Gastroesophageal sphincter (tissue), 4 donors: ENCODE data around the gene NEIL1. TPM values are rescaled to one million over a fixed set of nuclear protein-coding genes. Genes with fewer than 3 reads are reported as not detected.
"Not testable (repeated sequence)": the region's sequence is repeated elsewhere in the genome, so short reads cannot be mapped to it uniquely, and the experiment has no call there.

Experiments used
- ATAC-seq: fragments of 150-250 bp; one replicate; pipeline ENCODE4 v1.9.1; 2016; ENCODE audit warnings: mild to moderate bottlenecking, moderate library complexity
- H3K27ac ChIP-seq, 4 donors: fragments of 200-600 bp; sonication (generic) in 3 of 4; 1 replicate in 3 of 4; 2 replicates in 1 of 4; pipeline ENCODE4 v1.5.1; 2016 to 2019
- H3K27me3 ChIP-seq: fragments of 200-600 bp; sonication (generic); one replicate; pipeline ENCODE4 v1.5.1; 2019
- H3K36me3 ChIP-seq, 2 donors: fragments of 200-600 bp; sonication (generic); one replicate each; pipeline ENCODE4 v1.5.1; 2019; ENCODE audit warnings: control low read depth in 1 of 2
- H3K4me1 ChIP-seq, 3 donors: fragments of 200-600 bp; sonication (generic); 1 replicate in 2 of 3; 2 replicates in 1 of 3; pipeline ENCODE4 v1.5.1; 2016 to 2019; ENCODE audit warnings: control low read depth in 2 of 3
- H3K4me3 ChIP-seq, 2 donors: fragments of 200-600 bp; sonication (generic); one replicate each; pipeline ENCODE4 v1.5.1; 2019; ENCODE audit warnings: mild to moderate bottlenecking in 1 of 2, moderate library complexity in 1 of 2
- H3K9me3 ChIP-seq, 3 donors: fragments of 200-600 bp; sonication (generic); one replicate each; pipeline ENCODE4 v1.5.1; 2017 to 2019; ENCODE audit warnings: control low read depth in 2 of 3
- EP300 ChIP-seq: sonication (generic); formaldehyde crosslinking; IDR thresholded peaks from one replicate; pipeline ENCODE4 v1.6.1; 2017; ENCODE audit warnings: antibody characterized with exemption, mild to moderate bottlenecking
- POLR2A ChIP-seq, 2 donors: fragments of 450-650 bp; IDR thresholded peaks; one replicate each; pipeline ENCODE4 v1.6.1; 2017; ENCODE audit warnings: antibody characterized with exemption in 2 of 2, mild to moderate bottlenecking in 2 of 2, moderate library complexity in 1 of 2
- POLR2AphosphoS5 ChIP-seq: sonication (generic); formaldehyde crosslinking; IDR thresholded peaks from one replicate; pipeline ENCODE4 v1.6.1; 2017; ENCODE audit warnings: antibody characterized with exemption
- WGBS, 2 donors: methylation state at CpG; one replicate each; pipeline ENCODE4 v1.1.5; 2018; ENCODE audit warnings: low coverage in 1 of 2; 5-methylcytosine and 5-hydroxymethylcytosine counted together
- total RNA-seq, 4 donors: library from RNA; depleted of rRNA; stranded (reverse); fragments of >200 nt; gene quantifications; one replicate each; pipeline ENCODE4 v1.1.0, GENCODE V29; 2016
- TF ChIP-seq, protein P1 (sequence below), 4 experiments: fragments of 200-600 bp in 2 of 4; fragments of 450-650 bp in 2 of 4; sonication (generic) in 1 of 4; IDR thresholded peaks; one replicate each; pipeline ENCODE4 v1.5.1; 2017 to 2019; ENCODE audit warnings: antibody characterized with exemption in 4 of 4, mild to moderate bottlenecking in 2 of 4, moderate library complexity in 2 of 4

NEIL1 gene
- total RNA-seq, 4 donors from 2014 or later: 8.7 to 47.8 (median 28.9) TPM

DNA sequence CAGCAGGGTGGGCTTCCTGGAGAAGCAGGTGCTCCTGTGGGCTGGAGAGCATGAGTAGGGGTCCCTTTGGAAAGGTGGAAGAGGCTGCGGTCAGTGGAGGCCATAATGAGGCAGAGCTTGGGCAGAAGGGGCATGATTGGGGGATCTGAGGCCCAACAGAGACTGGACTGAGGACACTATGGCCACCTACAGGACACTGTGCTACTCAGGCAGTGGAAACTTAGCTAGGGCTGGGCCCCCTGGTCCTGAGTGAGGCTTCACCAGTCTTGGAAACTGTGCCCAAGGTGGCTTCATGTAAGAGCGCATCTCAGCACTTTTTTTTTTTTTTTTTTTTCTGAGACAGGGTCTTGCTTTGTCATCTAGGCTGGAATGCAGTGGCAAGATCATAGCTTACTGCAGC is 17.3 kb upstream of the NEIL1 start:
- WGBS, 2 donors: 83 to 100% methylated on average over 1 of the region's 2 CpGs
- no peak for TF ChIP-seq EP300
- TF ChIP-seq, protein P1, sequence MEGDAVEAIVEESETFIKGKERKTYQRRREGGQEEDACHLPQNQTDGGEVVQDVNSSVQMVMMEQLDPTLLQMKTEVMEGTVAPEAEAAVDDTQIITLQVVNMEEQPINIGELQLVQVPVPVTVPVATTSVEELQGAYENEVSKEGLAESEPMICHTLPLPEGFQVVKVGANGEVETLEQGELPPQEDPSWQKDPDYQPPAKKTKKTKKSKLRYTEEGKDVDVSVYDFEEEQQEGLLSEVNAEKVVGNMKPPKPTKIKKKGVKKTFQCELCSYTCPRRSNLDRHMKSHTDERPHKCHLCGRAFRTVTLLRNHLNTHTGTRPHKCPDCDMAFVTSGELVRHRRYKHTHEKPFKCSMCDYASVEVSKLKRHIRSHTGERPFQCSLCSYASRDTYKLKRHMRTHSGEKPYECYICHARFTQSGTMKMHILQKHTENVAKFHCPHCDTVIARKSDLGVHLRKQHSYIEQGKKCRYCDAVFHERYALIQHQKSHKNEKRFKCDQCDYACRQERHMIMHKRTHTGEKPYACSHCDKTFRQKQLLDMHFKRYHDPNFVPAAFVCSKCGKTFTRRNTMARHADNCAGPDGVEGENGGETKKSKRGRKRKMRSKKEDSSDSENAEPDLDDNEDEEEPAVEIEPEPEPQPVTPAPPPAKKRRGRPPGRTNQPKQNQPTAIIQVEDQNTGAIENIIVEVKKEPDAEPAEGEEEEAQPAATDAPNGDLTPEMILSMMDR (IDR thresholded peaks at IDR 0.05): no peak
- no peak for TF ChIP-seq POLR2A (IDR thresholded peaks at IDR 0.05)
- no peak for TF ChIP-seq POLR2AphosphoS5
- Histone ChIP-seq H3K27me3 (no peaks in the 10 kb centered on the region), H3K9me3 (no peaks in the 10 kb centered on the region), H3K27ac (no peak overlapping the region), H3K4me3 (no peak overlapping the region), H3K4me1 (no peaks in the 10 kb centered on the region), H3K36me3 (no peaks in the 10 kb centered on the region)
- no peak for ATAC-seq

DNA sequence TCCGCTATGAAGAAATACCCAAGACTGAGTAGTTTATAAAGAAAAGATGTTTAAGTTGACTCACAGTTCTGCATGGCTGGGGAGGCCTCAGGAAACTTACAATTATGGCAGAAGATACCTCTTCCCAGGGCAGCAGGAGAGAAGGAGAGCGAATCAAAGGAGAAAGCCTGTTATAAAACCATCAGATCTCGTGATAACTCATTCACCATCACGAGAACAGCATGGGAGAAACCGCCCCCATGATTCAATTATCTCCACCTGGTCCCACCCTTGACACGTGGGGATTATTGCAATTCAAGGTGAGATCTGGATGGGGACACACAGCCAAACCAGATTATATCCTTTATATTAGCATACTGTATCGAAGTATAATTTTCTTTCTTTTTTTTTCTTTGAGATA is 14.7 kb upstream of the NEIL1 start:
- peaks cover 3 to 19% (median 9%) of the 10 kb centered on the region in 3 donors for H3K4me1 ChIP-seq
- not testable (repeated sequence) for H3K27me3 ChIP-seq, H3K27ac ChIP-seq, H3K36me3 ChIP-seq, H3K4me3 ChIP-seq, ATAC-seq, H3K9me3 ChIP-seq
- WGBS, 2 donors: 67 to 84% methylated on average over 7 of the region's 7 CpGs

DNA sequence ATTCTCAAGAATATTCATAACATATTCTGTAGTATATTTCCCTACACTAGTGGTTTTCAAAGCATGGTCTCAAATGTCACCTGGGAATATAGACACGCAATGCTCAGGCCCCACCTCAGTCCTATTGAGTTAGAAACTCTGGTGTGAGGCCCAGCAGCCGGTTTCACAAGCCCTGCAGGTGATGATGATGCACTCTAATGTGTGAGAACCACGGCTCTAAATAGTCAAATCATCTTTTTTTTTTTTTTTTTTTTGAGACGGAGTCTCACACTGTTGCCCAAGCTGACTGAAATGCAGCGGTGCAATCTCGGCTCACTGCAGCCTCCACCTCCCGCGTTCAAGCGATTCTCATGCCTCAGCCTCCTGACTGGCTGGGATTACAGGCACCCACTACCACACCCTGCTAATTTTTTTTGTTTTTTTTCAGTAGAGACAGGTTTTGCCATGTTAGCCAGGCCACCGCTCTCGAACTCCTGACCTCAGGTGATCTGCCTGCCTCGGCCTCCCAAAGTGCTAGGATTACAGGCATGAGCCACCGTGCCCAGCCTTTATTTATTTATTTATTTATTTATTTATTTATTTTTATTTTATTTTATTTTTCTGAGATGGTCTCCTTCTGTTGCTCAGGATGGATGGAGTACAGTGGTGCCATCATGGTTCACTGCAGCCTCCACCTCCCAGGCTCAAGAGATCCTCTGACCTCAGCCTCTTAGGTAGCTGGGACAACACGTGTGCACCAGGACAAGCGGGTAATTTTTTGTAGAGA is 13.0 kb upstream of the NEIL1 start:
- peaks cover 3 to 23% (median 10%) of the 10 kb centered on the region in 3 donors for H3K4me1 ChIP-seq
- H3K36me3 ChIP-seq, H3K9me3 ChIP-seq, H3K27me3 ChIP-seq, H3K4me3 ChIP-seq, ATAC-seq, H3K27ac ChIP-seq: not testable (repeated sequence)
- WGBS, 2 donors: 81 to 88% methylated on average over 5 to 15 of the region's 15 CpGs

DNA sequence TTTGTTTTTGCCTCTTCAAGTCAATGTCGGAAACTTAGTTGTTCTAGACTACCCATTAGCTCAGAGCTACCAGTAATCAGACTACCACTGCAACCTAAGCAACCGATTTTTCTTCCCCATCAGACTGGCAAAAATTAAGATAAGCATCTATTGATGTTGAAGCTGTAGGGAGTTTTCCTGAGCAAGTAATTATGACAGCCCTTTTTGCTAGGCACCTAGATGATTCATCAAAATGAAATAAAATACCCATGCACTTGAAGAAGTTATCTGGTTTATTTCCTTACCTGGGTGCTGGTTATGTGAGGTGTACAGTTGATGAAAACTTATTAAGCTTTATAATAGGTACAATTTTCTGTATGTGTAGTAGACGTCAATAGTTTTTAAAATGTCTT is 11.5 kb upstream of the NEIL1 start:
- Histone ChIP-seq H3K4me3 (peak overlapping the region; percentile 86 to 89), H3K27ac (peak overlapping the region in 3 of 4 donors; percentile 81 to 86 (median 82)), H3K27me3 (no peaks in the 10 kb centered on the region), H3K4me1 (peaks cover 3 to 23% (median 10%) of the 10 kb centered on the region in 3 donors), H3K36me3 (peaks cover 0 to 20% of the 10 kb centered on the region in 2 donors), H3K9me3 (no peaks in the 10 kb centered on the region)
- no peak for TF ChIP-seq EP300
- TF ChIP-seq, protein P1 (IDR thresholded peaks at IDR 0.05): no peak
- no peak for TF ChIP-seq POLR2A (IDR thresholded peaks at IDR 0.05)
- no peak for TF ChIP-seq POLR2AphosphoS5
- no peak for ATAC-seq
- 35 to 43% methylated on average over 2 to 3 of the region's 3 CpGs for WGBS, 2 donors

DNA sequence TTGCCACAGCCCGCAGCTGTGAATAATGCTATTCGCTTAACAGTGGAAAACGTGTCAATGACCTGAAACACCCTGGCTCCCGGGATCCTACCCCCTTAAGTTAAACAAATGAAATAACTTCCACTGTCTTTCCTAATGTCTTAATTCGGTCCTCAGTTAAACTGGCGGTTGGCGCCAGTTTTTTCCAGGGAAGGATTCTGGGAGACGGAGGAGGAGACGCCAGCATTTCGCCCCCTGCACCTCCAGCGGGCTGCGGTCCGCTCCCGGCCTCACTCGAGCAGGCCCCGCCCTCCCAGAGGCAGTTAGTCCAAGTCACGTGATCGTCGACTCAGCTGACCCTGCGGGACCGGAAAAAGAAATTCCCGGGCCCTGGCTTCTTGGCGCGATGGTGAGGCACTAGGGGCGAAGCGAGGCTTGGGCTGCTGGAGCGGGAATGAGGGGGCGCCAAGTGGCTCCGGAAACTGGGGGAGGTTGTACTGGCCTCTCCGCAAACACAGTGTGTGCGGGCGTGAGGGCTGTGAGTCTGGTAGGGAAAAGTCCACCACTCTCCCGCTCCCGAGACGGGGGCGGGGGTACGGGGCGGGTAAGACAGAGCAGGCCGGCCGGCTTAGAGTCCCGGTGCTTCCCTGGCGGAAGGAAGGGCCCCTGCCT is 11.0 kb upstream of the NEIL1 start, which contains the start of gene COMMD4:
TSS of gene COMMD4 (plus strand) at position 359 of the 651 bp plus-strand sequence. CDS start at position 386, 27 bp downstream.
- Histone ChIP-seq H3K27me3 (no peaks in the 10 kb centered on the region), H3K36me3 (peaks cover 0 to 23% of the 10 kb centered on the region in 2 donors), H3K27ac (peak within 1 kb of the TSS; percentile 51 to 86 (median 82)), H3K4me3 (peak within 1 kb of the TSS; percentile 86 to 89), H3K9me3 (no peaks in the 10 kb centered on the region), H3K4me1 (peaks cover 3 to 23% (median 10%) of the 10 kb centered on the region in 3 donors)
- peak; percentile 95 for ATAC-seq
- TF ChIP-seq, protein P1 (IDR thresholded peaks at IDR 0.05): no peak
- peak; percentile 72 for TF ChIP-seq POLR2AphosphoS5
- TF ChIP-seq EP300: no peak
- TF ChIP-seq POLR2A (IDR thresholded peaks at IDR 0.05): peak in 1 of 2 donors; percentile 33
- WGBS, 2 donors: 0 to 2% methylated on average over 4 to 8 of the region's 42 CpGs
